GM10266 (cell line): Measurements from ENCODE around the gene MRPL19.

Source experiments
- DNase-seq: peaks from one replicate; pipeline ENCODE4 v3.0.0; 2012; ENCODE audit errors: extremely low spot score
- TF ChIP-seq, protein P1 (sequence below): IDR thresholded peaks from 2 replicates; pipeline ENCODE4 v1.5.1; 2012; ENCODE audit warnings: mild to moderate bottlenecking, low read depth; ENCODE audit not compliant: control insufficient read depth, insufficient read depth; ENCODE audit errors: missing control alignments

The MRPL19 gene

DNA sequence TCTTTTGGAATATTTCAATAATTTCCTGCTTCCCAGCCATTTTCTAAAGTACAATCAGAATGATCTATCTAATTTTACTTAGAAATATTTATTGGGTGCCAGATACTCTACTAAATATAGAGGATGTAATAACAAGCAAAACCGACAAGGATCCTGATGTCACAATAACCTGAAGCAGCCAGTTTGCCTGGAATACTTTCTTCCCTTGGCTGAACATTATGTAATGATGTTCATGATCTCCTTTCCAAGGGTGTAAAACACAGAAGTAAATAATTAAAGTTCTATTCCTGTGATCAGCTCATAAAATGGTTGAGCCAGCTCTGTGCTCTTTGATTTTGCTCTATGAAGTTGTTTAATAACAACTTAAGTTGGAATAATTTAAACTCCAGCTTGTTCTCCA is 2.6 kb upstream of the MRPL19 start:
- TF ChIP-seq, protein P1, sequence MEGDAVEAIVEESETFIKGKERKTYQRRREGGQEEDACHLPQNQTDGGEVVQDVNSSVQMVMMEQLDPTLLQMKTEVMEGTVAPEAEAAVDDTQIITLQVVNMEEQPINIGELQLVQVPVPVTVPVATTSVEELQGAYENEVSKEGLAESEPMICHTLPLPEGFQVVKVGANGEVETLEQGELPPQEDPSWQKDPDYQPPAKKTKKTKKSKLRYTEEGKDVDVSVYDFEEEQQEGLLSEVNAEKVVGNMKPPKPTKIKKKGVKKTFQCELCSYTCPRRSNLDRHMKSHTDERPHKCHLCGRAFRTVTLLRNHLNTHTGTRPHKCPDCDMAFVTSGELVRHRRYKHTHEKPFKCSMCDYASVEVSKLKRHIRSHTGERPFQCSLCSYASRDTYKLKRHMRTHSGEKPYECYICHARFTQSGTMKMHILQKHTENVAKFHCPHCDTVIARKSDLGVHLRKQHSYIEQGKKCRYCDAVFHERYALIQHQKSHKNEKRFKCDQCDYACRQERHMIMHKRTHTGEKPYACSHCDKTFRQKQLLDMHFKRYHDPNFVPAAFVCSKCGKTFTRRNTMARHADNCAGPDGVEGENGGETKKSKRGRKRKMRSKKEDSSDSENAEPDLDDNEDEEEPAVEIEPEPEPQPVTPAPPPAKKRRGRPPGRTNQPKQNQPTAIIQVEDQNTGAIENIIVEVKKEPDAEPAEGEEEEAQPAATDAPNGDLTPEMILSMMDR, result no peak
- no peak for DNase-seq

DNA sequence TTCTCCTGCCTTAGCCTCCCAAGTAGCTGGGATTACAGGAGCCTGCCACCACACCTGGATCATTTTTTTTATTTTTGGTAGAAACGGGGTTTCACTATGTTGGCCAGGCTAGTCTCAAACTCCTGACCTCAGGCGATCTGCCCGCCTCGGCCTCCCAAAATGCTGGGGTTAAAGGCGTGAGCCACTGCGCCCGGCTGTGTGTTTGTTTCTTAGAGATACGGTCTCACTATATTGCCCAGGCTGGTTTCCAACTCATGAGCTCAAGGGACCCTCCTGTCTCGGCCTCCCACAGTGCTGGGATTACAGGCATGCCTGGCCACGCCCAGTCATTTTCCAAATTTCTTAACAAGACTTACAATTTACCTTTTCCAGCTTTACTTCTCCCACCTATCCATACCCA is 940 bp upstream of the MRPL19 start:
- TF ChIP-seq, protein P1, result no peak

DNA sequence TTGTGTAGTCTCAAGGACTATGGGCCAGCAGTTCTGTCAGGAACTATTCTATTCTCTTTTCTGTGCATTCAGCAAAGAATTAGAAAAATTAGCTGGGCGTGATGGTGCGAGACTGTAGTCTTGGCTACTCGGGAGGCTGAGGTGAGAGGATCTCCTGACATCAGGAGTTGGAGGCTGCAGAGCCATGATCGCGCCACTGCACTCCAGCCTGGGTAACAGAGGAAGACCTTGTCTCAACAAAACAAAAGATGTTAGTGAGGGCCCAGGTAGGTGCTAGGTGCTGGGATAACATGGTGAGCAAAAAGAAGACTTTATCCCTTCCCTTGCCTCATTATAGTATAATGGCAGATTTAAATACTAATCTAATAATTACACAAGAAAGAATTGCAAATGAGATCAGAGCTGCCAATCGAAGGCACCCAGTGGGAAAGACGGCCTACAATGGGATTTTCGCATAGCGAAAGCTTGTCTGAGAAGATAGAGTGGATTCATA is 447 bp upstream of the MRPL19 start:
- no peak for DNase-seq
- TF ChIP-seq, protein P1, result no peak

More for the DNA sequence above, 940 bp upstream of the MRPL19 start:
- DNase-seq, result no peak

GRCh38 chr2:75647771-75648170 is 1.2 kb downstream of the MRPL19 start:
- DNase-seq, result no peak

DNA sequence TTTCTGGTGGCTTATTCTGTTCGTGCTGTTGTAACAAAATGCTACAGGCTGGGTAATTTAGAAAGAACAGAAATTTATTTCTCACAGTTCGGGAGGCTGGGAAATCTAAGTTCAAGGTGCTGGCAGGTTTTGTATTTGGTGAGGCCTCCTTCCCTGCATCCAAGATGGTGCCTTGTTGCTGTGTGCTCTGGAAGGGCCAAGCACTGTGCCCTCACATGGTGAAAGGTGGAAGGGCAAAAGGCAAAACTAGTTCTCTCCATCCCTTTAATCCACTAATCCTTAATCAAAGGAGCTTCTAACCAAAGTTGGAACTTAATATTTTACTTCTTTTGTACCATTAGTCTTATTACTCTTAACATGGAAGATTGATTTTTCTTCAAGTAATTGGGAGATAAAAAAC is 7.4 kb downstream of the MRPL19 start:
- no peak for DNase-seq
- TF ChIP-seq, protein P1, result no peak

More at GRCh38 chr2:75647771-75648170, 1.2 kb downstream of the MRPL19 start:
- TF ChIP-seq, protein P1, result no peak

- TF ChIP-seq, protein P1, result no peak
- DNase-seq, result no peak
These were observed 9.3 kb downstream of the MRPL19 start for GRCh38 chr2:75655861-75656260.

GRCh38 chr2:75656563-75656962 is 10.0 kb downstream of the MRPL19 start:
- no peak for DNase-seq
- TF ChIP-seq, protein P1, result no peak
